Naive thymus-derived CD4-positive, alpha-beta T cell (primary cell): ENCODE data around the gene FGFR2. TPM values are rescaled to one million over a fixed set of nuclear protein-coding genes. Genes with fewer than 3 reads are reported as not detected.
"Not testable (repeated sequence)": the region's sequence is repeated elsewhere in the genome, so short reads cannot be mapped to it uniquely, and the experiment has no call there.

ENCODE experiments used
- ATAC-seq: fragments of 150-1000 bp; cut with Tn5 transposase; 2 replicates; pipeline ENCODE4 v1.10.0; 2021; ENCODE audit warnings: mild to moderate bottlenecking, moderate library complexity
- CTCF ChIA-PET: fragments of 350-600 bp; sonication (Branson Sonifier 250); formaldehyde crosslinking; loops from one replicate; lab custom pipeline; 2021; ENCODE audit warnings: antibody characterized with exemption; lab: Charles Lee
- POLR2A ChIA-PET: fragments of 350-600 bp; sonication (Branson Sonifier 250); formaldehyde crosslinking; loops from one replicate; lab custom pipeline; 2021; ENCODE audit warnings: antibody characterized with exemption, inconsistent platforms; lab: Charles Lee
- DNase-seq, 9 donors: peaks; one replicate each; pipeline versions ENCODE4 v3.0.0 to v3.0.0-alpha.2; 2020 to 2022; ENCODE audit warnings: mixed read lengths in 1 of 9
- H3K27ac ChIP-seq: one replicate; pipeline ENCODE4 v1.7.0; 2013; ENCODE audit warnings: mild to moderate bottlenecking, low read depth, low read length, moderate library complexity
- H3K27me3 ChIP-seq, 2 donors: one replicate each; pipeline ENCODE4 v1.7.0; 2013; ENCODE audit warnings: low read length in 2 of 2, mild to moderate bottlenecking in 2 of 2, moderate library complexity in 2 of 2; ENCODE audit not compliant: control insufficient read depth in 2 of 2, insufficient read depth in 2 of 2
- H3K36me3 ChIP-seq, 3 experiments: 1 replicate in 2 of 3; 2 replicates in 1 of 3; pipeline ENCODE4 v1.7.0; 2013; ENCODE audit warnings: low read length in 3 of 3, mild to moderate bottlenecking in 3 of 3, moderate library complexity in 1 of 3; ENCODE audit not compliant: insufficient read depth in 3 of 3, control insufficient read depth in 2 of 3
- H3K4me1 ChIP-seq, 2 donors: one replicate each; pipeline ENCODE4 v1.7.0; 2013; ENCODE audit warnings: low read length in 2 of 2, mild to moderate bottlenecking in 2 of 2, moderate library complexity in 1 of 2; ENCODE audit not compliant: control insufficient read depth in 2 of 2, insufficient read depth in 2 of 2
- H3K4me3 ChIP-seq: 2 replicates; pipeline ENCODE4 v1.7.0; 2013; ENCODE audit warnings: mild to moderate bottlenecking, low read length
- H3K9me3 ChIP-seq, 3 experiments: 1 replicate in 2 of 3; 2 replicates in 1 of 3; pipeline ENCODE4 v1.7.0; 2013; ENCODE audit warnings: low read length in 3 of 3; ENCODE audit not compliant: control insufficient read depth in 2 of 3
- H3K27ac Mint-ChIP-seq, 9 donors: one replicate each; pipeline ENCODE4 v1.8.0; 2020 to 2022; ENCODE audit warnings: mixed read lengths in 9 of 9, mild to moderate bottlenecking in 8 of 9, moderate library complexity in 5 of 9, inconsistent platforms in 2 of 9
- H3K27me3 Mint-ChIP-seq, 5 donors: one replicate each; pipeline ENCODE4 v1.8.0; 2021 to 2022; ENCODE audit warnings: mixed read lengths in 5 of 5, mild to moderate bottlenecking in 1 of 5
- H3K36me3 Mint-ChIP-seq, 5 donors: one replicate each; pipeline ENCODE4 v1.8.0; 2020 to 2022; ENCODE audit warnings: mixed read lengths in 5 of 5, mild to moderate bottlenecking in 3 of 5, inconsistent platforms in 1 of 5
- H3K4me1 Mint-ChIP-seq, 7 donors: one replicate each; pipeline ENCODE4 v1.8.0; 2020 to 2022; ENCODE audit warnings: mixed read lengths in 7 of 7, mild to moderate bottlenecking in 3 of 7, inconsistent platforms in 1 of 7
- H3K4me3 Mint-ChIP-seq, 10 donors: one replicate each; pipeline ENCODE4 v1.8.0; 2020 to 2022; ENCODE audit warnings: mild to moderate bottlenecking in 10 of 10, mixed read lengths in 10 of 10, moderate library complexity in 6 of 10, inconsistent platforms in 2 of 10
- H3K9me3 Mint-ChIP-seq, 11 donors: one replicate each; pipeline ENCODE4 v1.8.0; 2020 to 2022; ENCODE audit warnings: mixed read lengths in 11 of 11, mild to moderate bottlenecking in 4 of 11, inconsistent platforms in 1 of 11, moderate library complexity in 1 of 11
- intact Hi-C, 2 donors: fragments of 100-400 bp; cut with micrococcal nuclease; formaldehyde crosslinking; loops; one replicate each; pipeline ENCODE4 v1.15.1; 2023
- polyA plus RNA-seq, 2 donors: library from polyadenylated mRNA; unstranded; fragments of 300-500 nt; fragmentation: Illumina TruSeq; gene quantifications; one replicate each; pipeline ENCODE4 v1.2.3, GENCODE V29; 2021
- total RNA-seq, 6 experiments: library from RNA in 5 of 6; stranded (reverse) in 5 of 6; gene quantifications; 1 replicate in 5 of 6; 2 replicates in 1 of 6; pipeline ENCODE4 v1.2.3 and lab custom pipeline; 2021 to 2026

FGFR2 gene
- total and polyA plus RNA-seq, 7 experiments from 2014 or later, result 0.88 to 1.2 TPM; not detected in 5

- Histone ChIP-seq H3K9me3 (no peaks in the 10 kb centered on the region), H3K27me3 (no peaks in the 10 kb centered on the region), H3K27ac (no peak overlapping the region), H3K36me3 (no peaks in the 10 kb centered on the region), H3K4me1 (no peaks in the 10 kb centered on the region), H3K4me3 (no peak overlapping the region)
- ATAC-seq, result no peak
- no peaks in the 10 kb centered on the region for H3K27me3 Mint-ChIP-seq
- ChIA-PET POLR2A (interaction anchor here (0.7 kb wide), 1 partner anchor 64 kb away, joined by 3 read pairs; no protein-coding TSS in a partner anchor), CTCF (no interaction called here)
- H3K9me3 Mint-ChIP-seq, result peaks cover 0 to 7% (median 0%) of the 10 kb centered on the region in 11 donors
- no peaks in the 10 kb centered on the region for H3K36me3 Mint-ChIP-seq
- DNase-seq, result no peak
- no peak overlapping the region for H3K4me3 Mint-ChIP-seq
- H3K4me1 Mint-ChIP-seq, result peaks cover 0 to 1% (median 0%) of the 10 kb centered on the region in 7 donors
- no peak overlapping the region for H3K27ac Mint-ChIP-seq
- intact Hi-C loops, result no loop called here
These were observed 31.5 kb downstream of the FGFR2 start for GRCh38 chr10:121566755-121567154.

- Histone ChIP-seq H3K27me3 (no peaks in the 10 kb centered on the region), H3K9me3 (no peaks in the 10 kb centered on the region), H3K4me1 (no peaks in the 10 kb centered on the region), H3K36me3 (no peaks in the 10 kb centered on the region), H3K4me3 (no peak overlapping the region), H3K27ac (no peak overlapping the region)
- ChIA-PET POLR2A (interaction anchor here (0.6 kb wide), 1 partner anchor 943 kb away, joined by 3 read pairs; no protein-coding TSS in a partner anchor), CTCF (no interaction called here)
- Mint-ChIP-seq H3K36me3 (no peaks in the 10 kb centered on the region), H3K9me3 (peaks cover 0 to 6% (median 0%) of the 10 kb centered on the region in 11 donors), H3K4me1 (no peaks in the 10 kb centered on the region), H3K27ac (no peak overlapping the region), H3K4me3 (no peak overlapping the region), H3K27me3 (peaks cover 0 to 7% (median 0%) of the 10 kb centered on the region in 5 donors)
- intact Hi-C loops, result no loop called here
- DNase-seq, result no peak
- no peak for ATAC-seq
These were observed 38.8 kb downstream of the FGFR2 start for GRCh38 chr10:121559326-121560026.

- no peak for DNase-seq
These were observed 40.0 kb downstream of the FGFR2 start for GRCh38 chr10:121558238-121558637.

GRCh38 chr10:121556918-121557573 lies 41.2 kb downstream of the FGFR2 start:
- ATAC-seq (no peak), DNase-seq (no peak)
- Mint-ChIP-seq H3K27me3 (peaks cover 0 to 7% (median 0%) of the 10 kb centered on the region in 5 donors), H3K4me1 (no peaks in the 10 kb centered on the region), H3K27ac (no peak overlapping the region), H3K36me3 (no peaks in the 10 kb centered on the region), H3K9me3 (peaks cover 0 to 6% (median 0%) of the 10 kb centered on the region in 11 donors), H3K4me3 (no peak overlapping the region)
- H3K4me3 ChIP-seq, result no peak overlapping the region
- ChIA-PET CTCF (no interaction called here), POLR2A (no interaction called here)
- no peaks in the 10 kb centered on the region for H3K9me3 ChIP-seq
- no peaks in the 10 kb centered on the region for H3K4me1 ChIP-seq
- no peaks in the 10 kb centered on the region for H3K36me3 ChIP-seq
- intact Hi-C loops, result no loop called here
- H3K27me3 ChIP-seq, result no peaks in the 10 kb centered on the region
- no peak overlapping the region for H3K27ac ChIP-seq

More at GRCh38 chr10:121558238-121558637, 40.0 kb downstream of the FGFR2 start:
- no peak overlapping the region for H3K27ac ChIP-seq
- no peaks in the 10 kb centered on the region for H3K9me3 ChIP-seq
- Mint-ChIP-seq H3K36me3 (no peaks in the 10 kb centered on the region), H3K4me3 (no peak overlapping the region), H3K27ac (no peak overlapping the region), H3K4me1 (no peaks in the 10 kb centered on the region), H3K27me3 (peaks cover 0 to 7% (median 0%) of the 10 kb centered on the region in 5 donors), H3K9me3 (peaks cover 0 to 6% (median 0%) of the 10 kb centered on the region in 11 donors)
- H3K36me3 ChIP-seq, result no peaks in the 10 kb centered on the region
- no peaks in the 10 kb centered on the region for H3K4me1 ChIP-seq
- ATAC-seq, result no peak
- H3K4me3 ChIP-seq, result no peak overlapping the region
- no peaks in the 10 kb centered on the region for H3K27me3 ChIP-seq
- ChIA-PET POLR2A (interaction anchor here (0.7 kb wide), 1 partner anchor 17 kb away, joined by 3 read pairs; no protein-coding TSS in a partner anchor), CTCF (no interaction called here)
- intact Hi-C loops, result no loop called here

- no peaks in the 10 kb centered on the region for H3K4me1 ChIP-seq
- H3K36me3 Mint-ChIP-seq, result no peaks in the 10 kb centered on the region
- H3K9me3 ChIP-seq, result no peaks in the 10 kb centered on the region
- no peak overlapping the region for H3K4me3 Mint-ChIP-seq
- intact Hi-C loops, result no loop called here
- H3K27me3 ChIP-seq, result no peaks in the 10 kb centered on the region
- no peak overlapping the region for H3K27ac Mint-ChIP-seq
- peaks cover 0 to 5% (median 0%) of the 10 kb centered on the region in 11 donors for H3K9me3 Mint-ChIP-seq
- ChIA-PET CTCF (no interaction called here), POLR2A (no interaction called here)
- peaks cover 0 to 7% (median 0%) of the 10 kb centered on the region in 5 donors for H3K27me3 Mint-ChIP-seq
- H3K4me3 ChIP-seq, result no peak overlapping the region
- H3K36me3 ChIP-seq, result no peaks in the 10 kb centered on the region
- H3K4me1 Mint-ChIP-seq, result no peaks in the 10 kb centered on the region
- DNase-seq (no peak), ATAC-seq (no peak)
- no peak overlapping the region for H3K27ac ChIP-seq
These were observed 41.8 kb downstream of the FGFR2 start for GRCh38 chr10:121556455-121556854.

- H3K9me3 ChIP-seq, ATAC-seq, H3K4me3 Mint-ChIP-seq, POLR2A ChIA-PET, H3K4me1 Mint-ChIP-seq, H3K27ac ChIP-seq, DNase-seq, H3K36me3 Mint-ChIP-seq, H3K27me3 Mint-ChIP-seq, H3K4me1 ChIP-seq, H3K27me3 ChIP-seq, H3K27ac Mint-ChIP-seq, H3K4me3 ChIP-seq, CTCF ChIA-PET, intact Hi-C loops, H3K9me3 Mint-ChIP-seq, H3K36me3 ChIP-seq: not testable (repeated sequence)
These were observed 43.3 kb downstream of the FGFR2 start for GRCh38 chr10:121554916-121555315.
